Measurements from ENCODE around the gene COL6A3.
"Not testable (repeated sequence)": the region's sequence is repeated elsewhere in the genome, so short reads cannot be mapped to it uniquely, and the experiment has no call there.

COL6A3 gene

DNA sequence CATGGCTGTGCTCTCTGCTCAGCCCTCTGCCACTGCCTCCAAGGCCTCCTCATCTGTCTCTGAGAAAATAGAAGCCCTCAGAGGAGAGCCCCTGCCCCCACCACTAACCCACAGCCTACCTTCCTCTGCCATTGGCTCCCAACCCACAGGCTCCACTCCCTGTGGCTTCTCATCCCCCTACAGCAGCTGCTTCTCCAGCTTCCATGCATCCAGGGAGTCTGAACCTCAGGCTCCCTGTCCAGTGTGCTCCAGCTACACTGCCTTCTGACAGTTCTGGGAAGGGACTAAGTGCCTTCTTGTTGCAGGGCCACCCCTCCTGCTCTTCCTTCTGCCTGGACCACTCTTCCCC is 29.3 kb downstream of the COL6A3 start:
- ATAC-seq (no peak), DNase-seq (no peak)

DNA sequence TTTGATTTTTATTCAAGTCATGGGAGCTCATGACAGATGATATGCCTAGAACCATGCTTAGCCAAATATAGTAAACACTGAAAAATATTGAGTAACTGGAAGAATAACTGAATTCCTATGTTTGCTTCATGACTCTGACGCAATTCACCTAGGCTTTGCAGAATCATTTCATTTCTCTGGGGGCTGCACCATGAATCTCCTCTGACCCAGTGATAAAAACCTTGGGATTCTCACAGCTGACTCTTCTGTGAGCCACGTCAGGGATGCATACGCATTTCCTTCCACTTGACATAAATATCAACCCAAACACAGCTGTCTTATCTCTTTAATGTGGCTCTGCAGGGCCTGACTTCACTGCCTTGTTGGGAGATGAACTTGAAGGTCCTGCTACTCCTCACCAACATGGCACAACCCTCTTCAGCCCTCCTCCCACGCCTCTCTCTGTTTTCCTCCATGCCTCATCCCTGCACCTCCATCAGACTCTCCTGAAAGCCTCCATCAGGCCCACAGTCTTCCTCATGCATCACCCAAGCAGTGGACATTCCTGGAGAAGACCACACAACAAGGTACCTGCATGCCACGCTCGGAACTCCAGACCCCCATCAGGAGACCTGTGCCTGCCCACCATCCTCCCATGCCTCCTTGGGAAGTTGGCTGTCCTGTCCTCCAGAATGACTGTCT is 29.8 kb downstream of the COL6A3 start:
- ATAC-seq (no peak), DNase-seq (no peak)

- ATAC-seq = no peak
- no peak for DNase-seq
These were observed 33.2 kb downstream of the COL6A3 start for GRCh38 chr2:237380768-237381167.

DNA sequence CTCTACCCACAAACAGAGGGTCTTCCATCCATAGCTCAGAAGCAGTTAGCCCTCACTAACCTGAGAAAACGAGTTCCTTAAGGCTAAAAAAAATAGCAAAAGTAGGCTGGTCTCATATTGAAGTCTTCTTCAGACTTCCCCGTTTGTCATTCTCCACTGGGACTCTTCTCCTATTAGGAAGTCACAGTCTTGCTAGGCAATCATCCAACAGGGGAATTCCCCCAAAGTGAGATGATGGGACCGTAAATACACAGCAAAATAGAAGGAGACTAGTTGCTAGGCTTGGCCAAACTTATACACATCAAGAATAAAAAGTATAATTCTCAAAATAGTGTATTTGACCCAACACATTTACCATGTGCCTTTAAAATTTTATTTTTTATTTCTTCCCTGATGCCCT is 34.3 kb downstream of the COL6A3 start:
- ATAC-seq (no peak), DNase-seq (no peak)

DNA sequence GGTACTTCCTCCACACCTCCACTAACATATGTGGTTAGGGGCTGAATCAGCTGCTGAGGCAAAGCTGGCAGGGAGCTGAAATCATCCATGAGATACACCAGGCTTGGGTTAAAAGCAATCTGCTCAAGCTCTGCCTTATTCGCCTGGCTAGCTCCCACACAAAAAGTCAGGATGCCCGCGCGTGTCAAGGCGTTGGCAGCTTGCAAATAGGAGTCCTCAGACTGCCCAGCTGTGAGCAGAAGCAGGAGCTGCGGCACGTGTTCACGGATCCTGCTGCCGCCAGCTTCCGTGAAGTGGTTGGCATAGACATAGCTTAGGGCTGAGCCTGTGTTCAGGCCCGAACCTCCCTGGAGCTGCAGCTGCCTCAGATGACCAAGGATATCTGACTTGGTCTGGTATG is 35.3 kb downstream of the COL6A3 start:
- DNase-seq = no peak
- no peak for ATAC-seq

- no peak for ATAC-seq
These were observed 39.5 kb downstream of the COL6A3 start for GRCh38 chr2:237374284-237375060.

DNA sequence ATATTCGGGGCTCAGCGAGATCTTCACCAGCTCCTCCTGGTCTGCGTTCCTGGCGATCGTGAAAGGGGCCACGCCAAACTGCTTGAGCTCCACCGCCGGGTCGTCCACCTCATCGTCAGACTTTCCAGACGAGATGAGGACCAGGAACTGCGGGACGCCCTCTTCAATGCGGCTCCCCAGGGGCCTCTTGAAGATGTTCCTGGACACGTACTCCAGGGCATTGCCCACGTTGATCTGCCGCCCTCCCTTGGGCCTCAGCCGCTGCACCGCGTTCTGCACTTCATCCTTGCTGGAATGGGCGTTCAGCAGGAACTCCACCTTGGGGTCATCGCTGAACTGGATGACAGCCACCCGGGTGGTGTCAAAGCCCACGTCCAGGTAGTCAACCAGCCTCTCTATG is 42.1 kb downstream of the COL6A3 start:
- DNase-seq (no peak), ATAC-seq (no peak)

More at GRCh38 chr2:237374284-237375060, 39.5 kb downstream of the COL6A3 start:
- DNase-seq = no peak

GRCh38 chr2:237365671-237366070 is 48.3 kb downstream of the COL6A3 start:
- DNase-seq (no peak), ATAC-seq (no peak)

DNA sequence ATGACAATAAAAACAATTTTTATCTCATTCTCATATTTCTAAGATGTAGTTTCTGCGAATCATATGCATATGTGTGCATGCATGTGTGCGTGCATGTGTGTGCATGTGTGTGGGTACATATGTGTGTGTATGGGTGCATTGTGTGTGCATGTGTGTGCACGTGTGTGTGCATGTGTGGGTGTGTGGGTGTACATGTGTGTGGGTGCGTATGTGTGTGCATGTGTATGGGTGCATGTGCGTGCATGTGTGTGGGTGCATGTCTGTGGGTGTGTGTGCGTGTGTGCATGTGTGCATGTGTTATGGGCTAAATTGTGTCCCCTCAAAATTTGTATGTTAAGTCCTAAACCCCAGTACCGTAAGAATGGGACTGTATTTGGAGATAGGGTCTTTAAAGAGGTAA is 49.3 kb downstream of the COL6A3 start:
- no peak for ATAC-seq

DNA sequence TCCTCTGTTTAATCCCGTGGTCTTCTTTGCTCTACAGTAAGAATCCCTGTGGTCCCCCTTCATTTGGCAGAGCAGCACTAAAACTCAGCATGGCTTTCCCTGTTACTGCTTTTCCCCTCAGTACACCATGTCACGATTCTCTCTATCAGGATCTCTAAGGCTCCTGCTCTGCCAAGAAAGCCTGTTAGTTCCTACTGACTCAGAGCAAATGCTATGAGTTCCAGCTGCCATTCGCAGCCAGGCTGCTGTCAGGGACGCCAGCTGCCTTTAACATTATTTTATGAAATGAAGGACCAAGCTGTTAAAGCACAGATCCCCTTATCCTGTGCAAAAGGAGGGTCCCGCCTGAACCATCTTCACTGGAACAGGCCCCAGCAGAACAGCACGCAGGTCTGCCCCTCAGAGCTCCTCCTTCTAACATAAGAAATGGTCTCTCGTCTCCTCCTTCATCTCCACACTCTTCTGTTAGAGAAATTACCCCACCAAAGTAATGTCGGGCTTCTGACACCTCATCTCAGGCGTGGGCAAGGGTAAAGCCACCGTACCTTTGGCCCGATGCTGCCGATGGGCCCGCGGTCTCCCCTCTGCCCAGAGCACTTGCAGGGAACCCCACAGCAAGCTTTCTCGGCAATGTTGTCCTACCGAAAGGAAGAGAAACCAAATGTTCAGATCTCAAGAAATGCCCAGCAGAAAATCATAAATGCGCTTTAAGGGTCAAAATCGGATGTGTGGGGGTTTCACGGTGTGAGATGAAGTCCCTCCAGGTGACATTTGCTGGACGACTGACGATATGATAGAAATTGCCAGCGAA is 52.6 kb downstream of the COL6A3 start:
- ATAC-seq = no peak
- no peak for DNase-seq

More for the DNA sequence above, 49.3 kb downstream of the COL6A3 start:
- DNase-seq = no peak

DNA sequence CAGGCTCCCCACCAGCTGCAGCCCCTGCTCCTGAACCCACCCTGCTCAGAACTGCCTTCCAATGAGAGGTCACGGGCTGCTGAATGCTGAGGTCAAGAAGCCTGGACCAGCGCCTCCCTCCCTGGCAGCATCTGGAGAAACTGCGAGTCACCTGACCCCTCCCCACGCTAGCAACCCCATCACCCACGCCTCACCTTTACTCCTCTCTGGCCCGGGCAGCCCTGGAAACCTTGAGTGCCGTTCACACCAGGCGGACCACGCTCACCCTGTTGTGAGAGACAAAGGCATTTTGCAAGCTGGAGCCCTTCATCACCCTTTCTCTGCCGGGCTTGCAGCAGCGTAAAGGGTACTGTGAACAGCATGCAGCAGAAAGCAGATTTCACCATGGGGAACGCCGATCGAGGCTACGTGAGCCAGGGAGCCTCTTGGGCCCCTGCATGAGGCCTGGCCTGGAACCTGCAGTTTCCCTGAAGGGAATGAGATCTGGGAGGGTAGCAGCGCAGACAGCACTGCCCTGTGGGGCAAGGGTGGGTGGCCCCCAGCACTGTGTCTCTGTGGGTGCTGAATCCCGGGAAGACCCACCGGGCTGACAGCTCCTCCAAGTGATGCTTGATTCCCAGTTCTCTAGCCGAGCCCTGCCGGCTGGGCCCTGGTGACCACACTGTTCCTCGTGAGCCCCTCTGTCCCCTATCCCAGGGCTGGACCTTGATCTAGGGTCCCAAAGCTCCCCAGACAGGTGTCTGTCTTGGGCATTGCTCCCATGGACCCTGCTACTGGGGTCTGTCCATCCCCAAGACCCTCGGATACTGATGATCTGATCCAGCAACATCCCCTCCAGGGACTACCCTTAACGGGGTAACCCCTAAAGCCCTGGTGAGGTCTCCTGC is 53.8 kb downstream of the COL6A3 start:
- DNase-seq (no peak), ATAC-seq (no peak)

DNA sequence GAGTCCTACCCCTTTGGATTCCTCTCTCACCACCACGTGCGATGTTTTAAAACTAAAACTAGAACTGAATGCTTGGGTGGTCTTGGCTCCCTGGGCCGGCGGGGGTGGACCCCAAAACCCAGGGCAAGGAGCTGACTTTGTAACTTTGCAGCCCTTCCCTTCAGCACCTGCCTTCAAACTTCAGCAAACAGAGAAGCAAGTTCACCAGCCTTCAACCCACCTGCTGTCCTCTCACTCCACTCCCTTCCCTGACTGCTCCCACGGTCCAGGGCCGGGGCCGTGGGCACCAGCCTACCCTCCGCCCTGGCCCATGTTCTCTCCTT is 54.5 kb downstream of the COL6A3 start:
- ATAC-seq = no peak
- DNase-seq = no peak

- no peak for DNase-seq
- no peak for ATAC-seq
These were observed 55.0 kb downstream of the COL6A3 start for GRCh38 chr2:237358721-237359517.

DNA sequence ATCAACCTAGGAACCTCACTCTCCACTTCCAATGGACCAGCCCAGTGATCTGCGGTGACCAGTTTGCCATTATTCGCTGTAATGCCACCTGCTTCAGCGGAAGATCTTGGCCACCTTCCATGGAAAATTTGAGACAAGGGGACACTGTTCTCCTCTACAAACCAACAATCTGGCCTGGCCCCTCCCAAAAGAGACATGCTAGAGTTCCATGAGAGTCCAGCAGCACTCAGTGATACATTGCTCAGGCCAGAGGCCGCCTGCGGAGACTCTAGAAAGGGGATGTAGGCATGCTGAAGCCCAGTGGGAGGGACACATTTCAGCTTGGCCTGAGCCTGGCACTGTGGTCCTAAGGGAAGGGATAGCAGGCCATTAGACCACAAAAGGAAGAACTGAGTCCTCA is 58.3 kb downstream of the COL6A3 start:
- DNase-seq = no peak
- no peak for ATAC-seq

- DNase-seq = no peak
- no peak for ATAC-seq
These were observed 59.1 kb downstream of the COL6A3 start for GRCh38 chr2:237354892-237355291.

DNA sequence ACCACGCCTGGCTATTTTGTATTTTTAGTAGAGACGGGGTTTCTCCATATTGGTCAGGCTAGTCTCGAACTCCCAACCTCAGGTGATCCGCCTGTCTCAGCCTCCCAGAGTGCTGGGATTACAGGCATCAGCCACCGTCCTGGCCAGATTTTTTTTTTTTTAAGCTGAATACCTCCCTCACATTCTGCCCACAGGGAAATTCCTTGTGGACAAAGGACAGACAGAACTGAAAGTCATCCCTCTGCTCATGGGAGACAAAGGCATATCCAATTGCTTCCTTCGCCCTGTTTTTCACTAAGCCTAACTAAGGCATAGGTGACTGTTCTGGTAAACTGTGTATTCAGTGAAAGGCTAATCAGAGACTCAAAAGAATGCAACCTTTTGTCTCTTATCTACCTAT is 59.8 kb downstream of the COL6A3 start:
- DNase-seq, ATAC-seq: not testable (repeated sequence)

GRCh38 chr2:237353215-237353614 is 60.7 kb downstream of the COL6A3 start:
- no peak for ATAC-seq
- DNase-seq = no peak

GRCh38 chr2:237352279-237352845 is 61.6 kb downstream of the COL6A3 start:
- ATAC-seq (no peak), DNase-seq (no peak)

DNA sequence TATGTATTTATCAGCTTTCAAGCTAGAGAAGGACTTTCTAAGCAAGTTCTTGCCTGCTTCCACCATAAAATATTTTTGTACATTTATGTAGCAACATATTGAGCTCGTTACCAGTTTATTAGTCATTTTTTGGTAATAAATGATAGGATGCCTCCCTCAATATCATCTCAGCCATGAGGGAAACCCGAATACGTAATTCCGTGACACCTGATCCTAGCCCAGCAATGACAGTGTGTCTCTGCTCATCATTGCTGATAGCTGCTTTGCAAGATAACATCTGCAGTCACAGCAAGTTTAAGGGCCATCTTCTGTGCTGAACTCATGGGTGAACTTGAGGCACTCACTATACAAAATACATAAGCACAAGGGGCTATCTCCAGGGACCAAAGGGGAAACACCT is 62.2 kb downstream of the COL6A3 start:
- no peak for ATAC-seq
- no peak for DNase-seq

DNA sequence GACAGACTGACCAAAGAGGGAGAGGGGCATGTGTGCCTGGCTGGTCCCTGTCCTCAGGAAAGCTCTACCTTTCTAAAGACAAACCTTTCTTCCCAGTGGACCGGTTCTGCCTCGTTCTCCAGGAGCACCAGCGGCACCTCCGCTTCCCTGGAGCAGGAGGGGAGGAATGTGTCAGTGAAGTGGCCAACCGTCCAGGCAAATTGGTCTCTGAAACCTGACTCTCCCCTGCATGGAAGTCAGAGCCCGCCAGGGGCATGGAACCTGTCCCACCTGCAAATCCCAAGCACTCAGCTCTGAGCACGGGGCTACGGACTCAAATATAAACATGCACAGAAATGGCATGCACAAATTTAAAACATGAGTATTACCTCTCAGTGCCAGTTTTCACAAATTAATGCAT is 62.9 kb downstream of the COL6A3 start:
- no peak for ATAC-seq

DNA sequence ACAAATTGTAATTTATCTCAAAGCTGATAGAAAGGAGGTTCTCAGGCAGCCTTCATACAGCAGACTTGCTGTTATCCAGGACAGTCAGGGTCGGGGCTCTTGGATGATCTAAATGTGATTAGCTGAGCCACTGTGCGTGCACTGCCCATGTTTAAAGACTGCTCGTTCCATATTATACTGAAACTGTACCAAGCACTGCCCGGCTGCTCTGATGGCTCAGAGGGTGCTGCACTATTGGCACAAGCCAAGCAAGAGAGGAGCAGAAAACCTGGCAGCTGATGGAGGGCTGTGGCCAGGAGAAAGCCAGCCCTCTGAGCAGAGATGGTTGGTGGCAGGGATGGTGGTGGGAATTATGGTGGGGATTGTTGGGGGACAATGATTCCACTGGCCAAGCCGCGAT is 63.4 kb downstream of the COL6A3 start:
- ATAC-seq = no peak

More for the DNA sequence above, 62.9 kb downstream of the COL6A3 start:
- no peak for DNase-seq

More for the DNA sequence above, 63.4 kb downstream of the COL6A3 start:
- no peak for DNase-seq

Measured in stimulated activated naive CD8-positive, alpha-beta T cell treated with anti-CD3 and anti-CD28 coated beads, Interleukin-15, Interleukin-2, amounts not matched to agents 100 U/mL and 50 U/mL, for 24 hours (primary cell).